Heart right ventricle (tissue), 16 donors: ENCODE data around the gene KNDC1. TPM values are rescaled to one million over a fixed set of nuclear protein-coding genes. Genes with fewer than 3 reads are reported as not detected.

Source experiments
- ATAC-seq, 8 donors: fragments of 200-7000 bp; cut with Tn5 transposase; one replicate each; pipeline ENCODE4 v1.9.1; 2020; ENCODE audit warnings: mild to moderate bottlenecking in 8 of 8, moderate library complexity in 8 of 8, moderate number of reproducible peaks in 1 of 8
- DNase-seq, 2 donors: peaks; one replicate each; pipeline ENCODE4 v3.0.0-alpha.2; 2020
- H3K27ac ChIP-seq, 10 donors: fragments of 200-600 bp; sonication (generic) in 2 of 10; one replicate each; pipeline versions ENCODE4 v1.5.0 to v1.8.0; 2020 to 2022; ENCODE audit warnings: mild to moderate bottlenecking in 3 of 10
- H3K27me3 ChIP-seq, 7 donors: fragments of 200-600 bp; one replicate each; pipeline ENCODE4 v1.8.0; 2021 to 2022; ENCODE audit warnings: mild to moderate bottlenecking in 2 of 7
- H3K36me3 ChIP-seq, 9 donors: fragments of 200-600 bp; sonication (generic) in 1 of 9; one replicate each; pipeline versions ENCODE4 v1.5.0 to v1.8.0; 2020 to 2022; ENCODE audit warnings: mild to moderate bottlenecking in 2 of 9
- H3K4me1 ChIP-seq, 9 donors: fragments of 200-600 bp; sonication (generic) in 1 of 9; one replicate each; pipeline versions ENCODE4 v1.5.0 to v1.8.0; 2020 to 2022; ENCODE audit warnings: mild to moderate bottlenecking in 4 of 9
- H3K4me3 ChIP-seq, 10 donors: fragments of 200-600 bp; sonication (generic) in 2 of 10; one replicate each; pipeline versions ENCODE4 v1.5.0 to v1.8.0; 2020 to 2022; ENCODE audit warnings: mild to moderate bottlenecking in 7 of 10, moderate library complexity in 2 of 10
- H3K9me3 ChIP-seq, 11 donors: fragments of 200-600 bp in 10 of 11; sonication (generic) in 2 of 11; one replicate each; pipeline versions ENCODE4 v1.5.0 to v1.8.0; 2013 to 2022; ENCODE audit warnings: mild to moderate bottlenecking in 2 of 11, control low read depth in 1 of 11, moderate library complexity in 1 of 11
- CTCF ChIP-seq, 9 donors: fragments of 200-600 bp; sonication (generic) in 2 of 9; IDR thresholded peaks; one replicate each; pipeline versions ENCODE4 v1.5.0 to v1.8.0; 2021 to 2022; ENCODE audit warnings: antibody characterized with exemption in 9 of 9, mild to moderate bottlenecking in 5 of 9, moderate library complexity in 1 of 9
- WGBS, 2 donors: extraction: QIAGEN DNeasy Blood & Tissue Kit; methylation state at CpG; one replicate each; pipeline ENCODE4 v1.1.7; 2013; ENCODE audit warnings: inconsistent platforms in 1 of 2; 5-methylcytosine and 5-hydroxymethylcytosine counted together
- intact Hi-C, 10 donors: fragments of 100-400 bp; cut with DNase I; formaldehyde crosslinking; loops; one replicate each; pipeline versions ENCODE4 v1.11.1 to v1.14.2; 2022
- polyA plus RNA-seq, 2 donors: library from polyadenylated mRNA; stranded (reverse); fragments of 200-250 nt; gene quantifications; one replicate each; pipeline ENCODE4 v1.2.3, GENCODE V29; 2013
- total RNA-seq, 10 donors: library from RNA; stranded (reverse); fragmentation: NEBNext Ultra II Directional in 3 of 10; extraction: Animal tissue kit (Norgen Biotek cat#: 25700) in 3 of 10; gene quantifications; one replicate each; pipeline versions ENCODE4 v1.2.1 to v1.2.4, GENCODE V29; 2021 to 2023
- donor health status: Arrhythmogenic right ventricular cardiomyopathy.
- donor health status: ischemic (EF 13 %, LVEDD 7.1; RV severe dilation, severe dysfunction).
- donor health status: healthy with polysubstance abuse.
- donor health status: DM: no; HTN: yes; CAD: no.
- donor health status: DM: no; HTN: no; CAD: no.
- donor health status: ischemic (EF 25% LVEDD 6.9; RV normal size, moderate dysfunction).
- donor health status: ischemic (EF 25% LVEDD 5.7; RV mildly dilated, moderate dysfunction).
- donor health status: healthy.
- donor health status: DM: yes; HTN: yes; CAD: no.
- donor health status: Ischemic cardiomyopathy.
- donor health status: ischemic (EF 35%, LVEDD 5.7; RV mildly dilated, moderate dysfunction).
- donor health status: nonischemic (EF 11% LVEDD 7.7; RV severe dilation, severe dysfunction).
- donor health status: DM: yes; HTN: yes; CAD: no.
- donor health status: PGD.
- donor health status: ischemic (EF 29% LVEDD 5.4; RV normal size, mild dysfunction).
- donor health status: nonischemic (EF 23%, LVEDD 6.1; RV moderate dilation, normal function).

The KNDC1 gene
- total and polyA plus RNA-seq, 12 donors: 0.04 to 0.88 (median 0.14) TPM; not detected in 3

- Histone ChIP-seq H3K9me3 (peaks cover 0 to 10% (median 0%) of the 10 kb centered on the region in 11 donors), H3K4me3 (no peak overlapping the region), H3K36me3 (no peaks in the 10 kb centered on the region), H3K4me1 (peaks cover 0 to 6% (median 0%) of the 10 kb centered on the region in 9 donors), H3K27me3 (peaks cover 18 to 79% (median 61%) of the 10 kb centered on the region in 7 donors), H3K27ac (no peak overlapping the region)
- intact Hi-C loops: loop anchor here in 1 of 10 donors (10.0 kb wide), 1 partner anchor 172 kb away; no protein-coding TSS in a partner anchor
- DNase-seq (no peak), ATAC-seq (no peak)
- WGBS, 2 donors: 76 to 82% methylated on average over 24 of the region's 24 CpGs
- no peak for TF ChIP-seq CTCF (IDR thresholded peaks at IDR 0.05)
Observed at GRCh38 chr10:133142523-133143199, 17.4 kb upstream of the KNDC1 start.

- WGBS, 2 donors: 28 to 32% methylated on average over 10 of the region's 10 CpGs
- DNase-seq: no peak
- Histone ChIP-seq H3K9me3 (peaks cover 0 to 15% (median 0%) of the 10 kb centered on the region in 11 donors), H3K27me3 (peaks cover 18 to 84% (median 66%) of the 10 kb centered on the region in 7 donors), H3K4me3 (no peak overlapping the region), H3K4me1 (peaks cover 0 to 6% (median 0%) of the 10 kb centered on the region in 9 donors), H3K27ac (no peak overlapping the region), H3K36me3 (no peaks in the 10 kb centered on the region)
- no peak for TF ChIP-seq CTCF (IDR thresholded peaks at IDR 0.05)
- intact Hi-C loops: loop anchor here in 1 of 10 donors (10.0 kb wide), 1 partner anchor 172 kb away; no protein-coding TSS in a partner anchor
- ATAC-seq: no peak
Observed at GRCh38 chr10:133143200-133143533, 16.9 kb upstream of the KNDC1 start.

- 34 to 39% methylated on average over 9 of the region's 9 CpGs for WGBS, 2 donors
- H3K9me3 ChIP-seq: peaks cover 0 to 19% (median 0%) of the 10 kb centered on the region in 11 donors
- intact Hi-C loops: loop anchor here in 1 of 10 donors (10.0 kb wide), 1 partner anchor 171 kb away; no protein-coding TSS in a partner anchor
- no peaks in the 10 kb centered on the region for H3K36me3 ChIP-seq
- H3K4me1 ChIP-seq: peaks cover 0 to 6% (median 0%) of the 10 kb centered on the region in 9 donors
- H3K27ac ChIP-seq: no peak overlapping the region
- ATAC-seq (no peak), DNase-seq (no peak)
- H3K27me3 ChIP-seq: peaks cover 18 to 88% (median 69%) of the 10 kb centered on the region in 7 donors
- TF ChIP-seq CTCF (IDR thresholded peaks at IDR 0.05): no peak
- H3K4me3 ChIP-seq: no peak overlapping the region
Observed at GRCh38 chr10:133143546-133143945, 16.5 kb upstream of the KNDC1 start.

- H3K27ac ChIP-seq: no peak overlapping the region
- no peak overlapping the region for H3K4me3 ChIP-seq
- DNase-seq (no peak), ATAC-seq (no peak)
- TF ChIP-seq CTCF (IDR thresholded peaks at IDR 0.05): no peak
- peaks cover 18 to 96% (median 78%) of the 10 kb centered on the region in 7 donors for H3K27me3 ChIP-seq
- WGBS, 2 donors: 85 to 86% methylated on average over 7 of the region's 7 CpGs
- peaks cover 0 to 6% (median 0%) of the 10 kb centered on the region in 9 donors for H3K4me1 ChIP-seq
- H3K36me3 ChIP-seq: no peaks in the 10 kb centered on the region
- intact Hi-C loops: loop anchor here in 1 of 10 donors (10.0 kb wide), 1 partner anchor 170 kb away; no protein-coding TSS in a partner anchor
- H3K9me3 ChIP-seq: peaks cover 0 to 23% (median 0%) of the 10 kb centered on the region in 11 donors
Observed at GRCh38 chr10:133144771-133145170, 15.2 kb upstream of the KNDC1 start.
